Pericardium fibroblast (primary cell): ENCODE results near the gene NPY1R. TPM values are rescaled to one million over a fixed set of nuclear protein-coding genes. Genes with fewer than 3 reads are reported as not detected.

Experiments used
- total RNA-seq: library from RNA; depleted of rRNA; stranded (reverse); fragments of >200 nt; gene quantifications from 2 replicates; pipeline ENCODE4 v1.2.3, GENCODE V29; 2015

NPY1R gene
- 1.3 TPM in 1 of 2 replicates, not detected in the other for total RNA-seq

GRCh38 chr4:163332526-163333406 lies at the start of gene NPY1R:
Gene NPY1R, minus strand, starts transcription at chr4:163332596. Its CDS starts 6,042 bp downstream, at chr4:163326554.

GRCh38 chr4:163343604-163344146 lies 11.3 kb upstream of the NPY1R start, which contains the start of gene NPY5R:
Gene NPY5R, plus strand, starts transcription at chr4:163343892. Its CDS starts 6,382 bp downstream, at chr4:163350274.

Other genes starting within 250 kb of the NPY1R start
- 7.0 and 9.6 TPM in 2 replicates for gene NAF1, start 165.7 kb downstream of the NPY1R start, total RNA-seq
- not detected in 2 replicates for gene NPY5R, start 11.3 kb upstream of the NPY1R start, total RNA-seq
- not detected in 2 replicates for gene TKTL2, start 141.2 kb upstream of the NPY1R start, total RNA-seq
- 20.4 and 20.5 TPM in 2 replicates for gene TMA16, start 162.1 kb upstream of the NPY1R start, total RNA-seq